GM19023 (cell line): ENCODE measurements around the gene HAPLN3.

Source experiments
- ATAC-seq: cut with Tn5 transposase; IDR thresholded peaks from one replicate; pipeline ENCODE4 v1.9.1; 2021; ENCODE audit warnings: mild to moderate bottlenecking, moderate library complexity; ENCODE audit not compliant: unreplicated experiment

HAPLN3 gene

GRCh38 chr15:88864861-88865497, 30.4 kb downstream of the HAPLN3 start:
- no peak for ATAC-seq

DNA sequence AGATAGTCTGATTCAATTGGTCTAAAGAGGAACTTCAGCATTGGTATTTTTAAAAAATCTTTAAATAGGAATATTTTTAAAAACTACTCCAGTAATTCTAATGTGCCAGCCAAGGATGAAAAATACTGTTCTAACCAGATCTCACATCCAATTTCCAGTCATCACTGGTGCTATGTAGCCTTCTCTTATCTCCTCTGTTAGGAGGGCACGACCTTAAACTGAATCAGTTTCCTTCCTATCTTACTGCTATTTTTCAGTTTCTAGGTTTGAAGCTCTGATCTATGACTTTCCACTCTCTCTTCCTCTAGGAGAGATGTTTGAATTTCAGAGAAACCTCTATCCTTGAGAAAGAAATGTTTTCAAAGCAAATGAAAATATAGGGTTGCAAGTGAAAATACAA, 31.9 kb downstream of the HAPLN3 start:
- ATAC-seq: no peak

GRCh38 chr15:88860212-88860611, 35.1 kb downstream of the HAPLN3 start:
- ATAC-seq: no peak

- ATAC-seq: no peak
These were observed 35.8 kb downstream of the HAPLN3 start for GRCh38 chr15:88859550-88859949.

- no peak for ATAC-seq
These were observed 36.4 kb downstream of the HAPLN3 start for GRCh38 chr15:88858934-88859333.

- no peak for ATAC-seq
These were observed 42.9 kb downstream of the HAPLN3 start for GRCh38 chr15:88852476-88852875.

- no peak for ATAC-seq
These were observed 45.8 kb downstream of the HAPLN3 start for GRCh38 chr15:88849376-88850072.

DNA sequence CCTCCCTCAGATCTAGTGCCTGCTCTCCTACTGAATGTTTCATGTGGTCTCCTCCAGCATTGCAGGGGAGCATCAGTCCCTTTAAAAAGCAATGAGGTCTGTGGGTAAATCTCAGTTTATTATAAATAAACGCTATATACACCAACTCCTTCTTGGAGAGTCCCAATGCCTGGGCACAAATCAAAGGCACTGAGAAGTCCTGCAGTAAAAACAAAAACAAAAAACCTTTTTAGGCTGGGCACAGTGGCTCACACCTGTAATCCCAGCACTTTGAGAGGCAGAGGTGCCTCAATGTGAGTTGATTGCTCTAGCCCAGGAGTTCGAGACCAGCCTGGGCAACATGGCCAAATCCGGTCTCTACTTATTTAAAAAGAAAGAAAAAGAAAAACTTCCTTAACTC, 47.1 kb downstream of the HAPLN3 start:
- ATAC-seq: no peak

- no peak for ATAC-seq
These were observed 48.2 kb downstream of the HAPLN3 start for GRCh38 chr15:88847144-88847543.

DNA sequence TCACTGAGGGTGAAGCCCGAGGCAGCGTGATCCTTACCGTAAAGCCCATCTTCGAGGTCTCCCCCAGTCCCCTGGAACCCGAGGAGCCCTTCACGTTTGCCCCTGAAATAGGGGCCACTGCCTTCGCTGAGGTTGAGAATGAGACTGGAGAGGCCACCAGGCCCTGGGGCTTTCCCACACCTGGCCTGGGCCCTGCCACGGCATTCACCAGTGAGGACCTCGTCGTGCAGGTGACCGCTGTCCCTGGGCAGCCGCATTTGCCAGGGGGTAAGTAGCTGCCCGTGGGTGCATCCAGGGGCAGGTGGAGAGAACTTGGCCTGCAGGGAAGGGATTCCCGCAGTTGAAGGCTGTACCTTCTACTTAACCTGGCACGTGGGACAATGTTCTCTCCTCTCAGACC, 49.7 kb downstream of the HAPLN3 start:
- no peak for ATAC-seq

DNA sequence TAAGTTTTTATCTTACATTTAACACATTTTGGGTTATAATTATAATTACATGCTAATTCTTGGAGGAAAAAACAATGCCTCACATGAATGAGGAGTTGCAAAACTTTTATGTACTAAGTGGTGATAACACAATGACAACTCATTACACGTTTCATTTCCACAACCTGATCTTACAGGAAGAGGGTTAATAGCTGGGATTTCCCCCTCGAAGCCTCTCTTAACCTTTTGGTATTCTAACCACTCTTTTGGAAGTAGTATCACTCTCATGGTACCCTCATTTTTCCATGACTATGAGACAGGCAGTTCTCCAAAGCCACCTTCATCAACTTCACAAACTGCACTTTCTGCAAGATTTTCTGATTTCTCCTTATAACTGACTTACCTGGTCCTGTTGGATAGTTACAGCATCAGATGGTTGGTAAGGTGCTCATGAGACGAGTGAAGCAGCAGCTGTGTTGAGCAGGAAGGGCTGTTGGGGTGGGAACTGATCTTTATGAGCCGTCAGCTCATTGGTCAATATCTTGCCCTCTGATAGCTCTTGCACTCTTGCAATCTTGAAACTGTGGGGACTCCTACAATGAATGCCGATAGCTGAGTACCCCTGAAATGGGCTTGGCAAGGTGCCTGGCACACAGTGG, 50.5 kb downstream of the HAPLN3 start:
- ATAC-seq: no peak

GRCh38 chr15:88843334-88843733, 52.0 kb downstream of the HAPLN3 start:
- no peak for ATAC-seq

- ATAC-seq: no peak
These were observed 53.2 kb downstream of the HAPLN3 start for GRCh38 chr15:88842156-88842555.

DNA sequence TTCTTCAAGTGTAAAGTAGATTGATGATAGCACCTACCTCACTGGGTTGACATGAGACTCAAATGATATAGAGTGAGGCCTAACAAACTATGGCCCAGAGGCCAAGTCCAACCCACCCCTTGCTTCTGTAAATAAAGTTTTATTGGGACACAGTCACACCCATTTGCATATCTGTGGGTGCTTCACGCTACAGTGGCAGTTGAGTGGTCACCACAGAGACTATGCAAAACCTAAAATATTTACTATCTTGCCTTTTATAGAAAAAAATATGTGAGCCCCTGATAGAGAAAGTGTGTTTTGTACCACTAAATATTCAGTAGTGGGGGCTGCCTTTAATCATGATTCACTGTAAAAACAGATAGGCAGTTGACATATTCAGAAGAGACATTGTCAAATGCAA, 54.1 kb downstream of the HAPLN3 start:
- no peak for ATAC-seq

DNA sequence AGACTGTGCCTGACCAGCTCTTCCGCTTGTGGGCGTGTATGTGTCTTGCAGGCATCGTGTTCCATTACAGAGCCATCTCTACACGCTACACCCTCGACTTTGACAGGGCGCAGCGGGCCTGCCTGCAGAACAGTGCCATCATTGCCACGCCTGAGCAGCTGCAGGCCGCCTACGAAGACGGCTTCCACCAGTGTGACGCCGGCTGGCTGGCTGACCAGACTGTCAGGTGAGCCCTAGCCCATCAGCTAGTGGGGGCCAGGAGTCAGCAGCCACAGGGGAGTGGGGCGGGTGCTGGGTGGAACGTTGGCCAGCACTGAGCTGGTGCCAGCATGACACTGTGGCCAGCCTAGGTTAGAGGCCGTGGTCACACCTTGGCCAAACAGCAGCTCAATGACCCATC, 55.4 kb downstream of the HAPLN3 start:
- no peak for ATAC-seq

GRCh38 chr15:88839146-88839545, 56.2 kb downstream of the HAPLN3 start:
- no peak for ATAC-seq

GRCh38 chr15:88838667-88839066, 56.7 kb downstream of the HAPLN3 start:
- ATAC-seq: no peak

GRCh38 chr15:88835646-88836045, 59.7 kb downstream of the HAPLN3 start:
- no peak for ATAC-seq

DNA sequence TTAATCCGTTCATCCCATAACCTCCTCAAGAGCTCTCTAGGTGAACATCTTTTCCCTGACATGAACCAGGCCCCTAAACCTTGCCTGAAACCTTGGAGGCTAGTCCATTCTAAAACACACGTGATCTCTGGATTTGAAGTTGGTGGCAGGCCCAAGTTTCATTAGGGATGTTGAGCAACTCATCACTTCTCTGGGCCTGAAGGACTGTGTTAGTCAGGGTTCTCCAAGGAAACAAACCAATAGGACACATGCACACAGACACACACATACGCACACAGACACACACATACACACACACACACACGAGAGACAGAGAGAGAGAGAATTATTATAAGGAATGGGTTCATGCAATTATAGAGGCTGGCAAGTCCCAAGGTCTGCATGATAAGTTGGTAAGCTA, 60.2 kb downstream of the HAPLN3 start:
- no peak for ATAC-seq

DNA sequence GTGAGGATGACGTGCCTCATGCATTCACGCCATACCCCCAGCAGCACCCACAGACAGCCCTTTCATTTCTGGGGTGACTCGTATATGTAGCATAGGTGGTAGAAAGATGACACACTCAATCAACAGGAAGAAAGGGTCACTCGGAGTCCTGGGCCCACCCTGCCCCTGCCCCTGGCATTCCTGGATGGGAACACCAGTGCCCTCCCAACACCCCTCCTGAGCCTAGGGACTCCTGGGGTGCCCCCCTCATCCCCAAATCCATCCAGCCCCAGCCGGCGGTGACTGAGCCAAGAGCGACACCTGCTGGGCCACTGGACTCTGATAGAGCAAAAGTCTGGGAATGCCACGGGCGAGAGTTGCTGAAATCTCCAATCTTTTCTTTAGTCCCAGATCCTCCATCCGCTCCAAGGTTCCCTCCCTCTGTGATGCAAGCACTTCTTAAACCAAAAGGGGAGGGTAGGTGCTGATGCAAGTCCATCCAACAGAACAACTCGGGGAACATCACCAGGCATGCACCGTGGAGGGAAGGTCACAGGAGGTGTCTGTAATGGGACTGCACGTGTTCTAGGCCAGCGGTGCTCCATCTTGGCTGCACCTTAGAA, 61.0 kb downstream of the HAPLN3 start:
- ATAC-seq: no peak

GRCh38 chr15:88833731-88834100, 61.6 kb downstream of the HAPLN3 start:
- no peak for ATAC-seq
